ENCODE results near the gene SERPINA12.

- no peak for TF ChIP-seq POLR2AphosphoS5 (IDR thresholded peaks at IDR 0.05)
- no peak for TF ChIP-seq CTCF (IDR thresholded peaks at IDR 0.05; ENCODE audit: poor library complexity, severe bottlenecking)
- no peak for TF ChIP-seq EZH2 (IDR thresholded peaks at IDR 0.05; ENCODE audit: borderline replicate concordance, insufficient read depth, low read length, poor library complexity, severe bottlenecking)
- no peak for TF ChIP-seq EP300 (conservative IDR thresholded peaks at IDR 0.05; ENCODE audit: poor library complexity, severe bottlenecking)
Measured at GRCh38 chr14:94446126-94446525, 63.1 kb downstream of the SERPINA12 start.

Data from neural cell (in vitro differentiated cells).